AG08395 (cell line): Measurements from ENCODE around the gene CES5A.
"Not testable (repeated sequence)": the region's sequence is repeated elsewhere in the genome, so short reads cannot be mapped to it uniquely, and the experiment has no call there.

Experiments used
- DNase-seq: peaks from one replicate; pipeline ENCODE4 v3.0.0; 2012; ENCODE audit warnings: mixed read lengths, low spot score

Gene CES5A, protein sequence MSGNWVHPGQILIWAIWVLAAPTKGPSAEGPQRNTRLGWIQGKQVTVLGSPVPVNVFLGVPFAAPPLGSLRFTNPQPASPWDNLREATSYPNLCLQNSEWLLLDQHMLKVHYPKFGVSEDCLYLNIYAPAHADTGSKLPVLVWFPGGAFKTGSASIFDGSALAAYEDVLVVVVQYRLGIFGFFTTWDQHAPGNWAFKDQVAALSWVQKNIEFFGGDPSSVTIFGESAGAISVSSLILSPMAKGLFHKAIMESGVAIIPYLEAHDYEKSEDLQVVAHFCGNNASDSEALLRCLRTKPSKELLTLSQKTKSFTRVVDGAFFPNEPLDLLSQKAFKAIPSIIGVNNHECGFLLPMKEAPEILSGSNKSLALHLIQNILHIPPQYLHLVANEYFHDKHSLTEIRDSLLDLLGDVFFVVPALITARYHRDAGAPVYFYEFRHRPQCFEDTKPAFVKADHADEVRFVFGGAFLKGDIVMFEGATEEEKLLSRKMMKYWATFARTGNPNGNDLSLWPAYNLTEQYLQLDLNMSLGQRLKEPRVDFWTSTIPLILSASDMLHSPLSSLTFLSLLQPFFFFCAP

GRCh38 chr16:55875273-55875672, at the start of gene CES5A:
Gene CES5A, minus strand, starts transcription at chr16:55875373. Its CDS starts 152 bp downstream, at chr16:55875221.
- DNase-seq: no peak

DNA sequence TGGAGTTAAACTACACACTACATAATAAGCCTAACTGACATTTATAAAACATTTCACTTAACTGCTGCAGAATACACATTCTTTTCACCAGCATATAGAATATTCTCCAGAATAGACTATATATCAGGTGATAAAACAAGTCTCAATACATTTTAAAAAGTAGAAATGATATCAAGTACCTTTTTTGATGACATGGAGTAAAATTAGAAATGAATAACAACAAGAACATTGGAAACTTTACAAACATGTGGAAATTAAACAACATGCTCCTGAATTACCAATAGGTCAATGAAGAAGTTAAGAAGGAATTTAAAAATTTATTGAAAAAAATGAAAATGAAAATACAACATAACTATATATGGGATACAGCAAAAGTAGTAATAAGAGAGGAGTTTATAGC, 47.5 kb upstream of the CES5A start:
- DNase-seq: no peak

GRCh38 chr16:55917373-55918160, 42.4 kb upstream of the CES5A start:
- no peak for DNase-seq

GRCh38 chr16:55915096-55915827, 40.1 kb upstream of the CES5A start:
- no peak for DNase-seq

DNA sequence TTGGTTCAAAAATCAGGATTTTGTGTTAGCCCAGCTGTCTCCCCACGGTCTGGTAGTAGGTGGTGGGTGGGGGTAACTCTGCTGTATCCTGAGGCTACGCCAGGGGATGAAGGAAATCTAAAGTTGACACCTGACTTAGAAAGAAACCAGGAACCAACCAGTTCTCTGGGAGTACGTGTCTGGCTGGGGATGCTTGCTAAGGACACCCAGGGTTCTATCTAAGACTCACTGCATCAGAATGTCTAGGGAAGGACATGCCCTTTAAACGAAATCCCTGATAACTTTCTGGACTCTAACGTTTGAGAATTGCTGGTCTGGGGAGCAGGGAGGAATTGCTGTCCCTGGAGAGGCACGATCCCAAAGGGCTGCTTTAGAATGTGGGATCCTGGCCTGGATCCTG, 39.2 kb upstream of the CES5A start:
- DNase-seq: no peak

GRCh38 chr16:55913716-55914115, 38.5 kb upstream of the CES5A start:
- DNase-seq: no peak

DNA sequence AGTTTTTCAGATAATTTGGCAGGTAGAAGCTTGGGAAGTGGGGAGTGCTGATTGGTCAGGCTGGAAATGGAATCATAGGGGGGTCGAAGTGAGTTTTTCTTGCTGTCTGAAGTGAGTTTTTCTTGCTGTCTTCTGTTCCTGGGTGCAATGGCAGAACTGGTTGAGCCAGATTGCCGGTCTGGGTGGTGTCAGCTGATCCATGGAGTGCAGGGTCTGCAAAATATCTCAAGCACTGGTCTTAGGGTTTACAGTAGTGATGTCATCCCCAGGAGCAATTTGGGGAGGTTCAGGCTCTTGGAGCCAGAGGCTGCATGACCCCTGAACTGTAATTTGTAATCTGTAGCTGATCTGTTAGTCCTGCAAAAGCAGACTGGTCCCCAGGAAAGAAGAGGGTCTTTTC, 37.9 kb upstream of the CES5A start:
- DNase-seq: not testable (repeated sequence)

DNA sequence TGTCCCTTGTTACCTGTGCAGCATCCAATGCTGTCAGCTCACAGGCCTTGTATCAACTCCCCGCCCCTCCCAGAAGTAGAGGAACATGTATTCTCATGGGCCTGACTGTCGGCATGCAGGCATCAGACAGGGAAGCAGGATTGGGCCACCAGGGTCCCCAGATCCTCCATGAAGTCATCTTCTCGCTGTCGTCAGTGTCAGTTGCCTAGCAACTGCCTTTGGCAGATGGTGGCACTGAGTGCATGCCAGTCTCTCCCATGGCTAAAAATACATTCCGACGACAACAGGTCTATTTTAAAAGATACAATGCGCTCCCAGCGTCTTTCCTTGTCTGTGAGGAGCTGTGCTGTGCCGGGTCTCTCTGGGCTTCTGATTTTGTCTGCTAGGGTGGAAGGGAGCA, 36.8 kb upstream of the CES5A start:
- DNase-seq: no peak

DNA sequence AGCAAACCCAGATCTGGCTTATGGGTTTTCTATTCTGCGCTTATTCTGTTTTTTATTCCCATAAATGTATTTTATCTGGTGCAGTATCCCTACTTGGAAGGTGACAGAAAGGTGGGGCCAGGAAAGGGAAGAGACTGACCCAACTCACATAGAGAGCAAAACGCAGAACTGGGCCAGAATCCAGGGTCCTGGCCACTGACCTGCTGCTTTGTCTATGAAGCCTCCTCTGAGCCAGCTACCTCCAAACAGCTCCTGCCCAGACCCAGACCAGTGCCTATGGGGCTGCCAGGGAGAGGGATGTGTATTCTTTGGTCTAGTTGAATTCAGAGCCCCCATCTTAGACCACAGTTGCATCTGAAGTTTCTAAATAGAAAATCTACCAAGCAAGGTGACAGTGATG, 36.4 kb upstream of the CES5A start:
- no peak for DNase-seq

GRCh38 chr16:55909876-55910275, 34.7 kb upstream of the CES5A start:
- DNase-seq: no peak

GRCh38 chr16:55908641-55909040, 33.5 kb upstream of the CES5A start:
- no peak for DNase-seq

- DNase-seq: no peak
Measured at GRCh38 chr16:55907661-55908060, 32.5 kb upstream of the CES5A start.

- DNase-seq: no peak
Measured at GRCh38 chr16:55906123-55906522, 30.9 kb upstream of the CES5A start.

GRCh38 chr16:55905651-55906050, 30.5 kb upstream of the CES5A start:
- DNase-seq: no peak

GRCh38 chr16:55901566-55902217, 26.5 kb upstream of the CES5A start:
- no peak for DNase-seq

- no peak for DNase-seq
Measured at GRCh38 chr16:55900616-55901393, 25.6 kb upstream of the CES5A start.

GRCh38 chr16:55899857-55900256, 24.7 kb upstream of the CES5A start:
- DNase-seq: no peak

- DNase-seq: no peak
Measured at GRCh38 chr16:55898592-55898991, 23.4 kb upstream of the CES5A start.

- no peak for DNase-seq
Measured at GRCh38 chr16:55892821-55893220, 17.6 kb upstream of the CES5A start.

- no peak for DNase-seq
Measured at GRCh38 chr16:55889518-55889917, 14.3 kb upstream of the CES5A start.

DNA sequence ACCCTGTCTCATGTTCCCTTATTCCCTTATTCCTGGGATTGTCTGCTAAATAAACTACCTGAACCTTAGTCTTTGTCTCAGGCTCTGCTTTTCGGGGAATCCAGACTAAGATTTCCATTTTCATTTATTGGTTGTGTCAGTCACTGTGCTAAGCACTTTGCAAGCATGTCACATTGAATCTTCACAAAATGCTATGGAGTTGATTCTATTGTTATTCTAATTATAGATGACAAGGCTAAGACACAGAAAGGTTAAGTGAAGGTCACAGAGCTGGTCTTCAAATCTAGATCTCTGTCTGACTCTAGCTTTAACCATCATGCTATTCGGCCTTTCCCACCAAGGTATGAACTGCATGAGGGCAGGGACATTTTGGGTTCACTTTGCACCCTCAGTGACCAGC, 13.4 kb upstream of the CES5A start:
- DNase-seq: no peak
